Fibroblast of pulmonary artery (primary cell): ENCODE results near the gene TENM4.

Experiments used
- DNase-seq: peaks from one replicate; pipeline ENCODE4 v3.0.0-alpha.2; 2010; ENCODE audit warnings: low read depth
- H3K4me3 ChIP-seq: replicated peaks from 2 replicates; pipeline ENCODE4 v1.5.1; 2011; ENCODE audit warnings: low read depth, mild to moderate bottlenecking, control low read depth, low read length, moderate library complexity
- TF ChIP-seq, protein P1 (sequence below): IDR thresholded peaks from 2 replicates; pipeline ENCODE4 v1.5.1; 2011; ENCODE audit warnings: mild to moderate bottlenecking, control low read depth, low read length, inconsistent platforms; ENCODE audit errors: missing control alignments

TENM4 gene

DNA sequence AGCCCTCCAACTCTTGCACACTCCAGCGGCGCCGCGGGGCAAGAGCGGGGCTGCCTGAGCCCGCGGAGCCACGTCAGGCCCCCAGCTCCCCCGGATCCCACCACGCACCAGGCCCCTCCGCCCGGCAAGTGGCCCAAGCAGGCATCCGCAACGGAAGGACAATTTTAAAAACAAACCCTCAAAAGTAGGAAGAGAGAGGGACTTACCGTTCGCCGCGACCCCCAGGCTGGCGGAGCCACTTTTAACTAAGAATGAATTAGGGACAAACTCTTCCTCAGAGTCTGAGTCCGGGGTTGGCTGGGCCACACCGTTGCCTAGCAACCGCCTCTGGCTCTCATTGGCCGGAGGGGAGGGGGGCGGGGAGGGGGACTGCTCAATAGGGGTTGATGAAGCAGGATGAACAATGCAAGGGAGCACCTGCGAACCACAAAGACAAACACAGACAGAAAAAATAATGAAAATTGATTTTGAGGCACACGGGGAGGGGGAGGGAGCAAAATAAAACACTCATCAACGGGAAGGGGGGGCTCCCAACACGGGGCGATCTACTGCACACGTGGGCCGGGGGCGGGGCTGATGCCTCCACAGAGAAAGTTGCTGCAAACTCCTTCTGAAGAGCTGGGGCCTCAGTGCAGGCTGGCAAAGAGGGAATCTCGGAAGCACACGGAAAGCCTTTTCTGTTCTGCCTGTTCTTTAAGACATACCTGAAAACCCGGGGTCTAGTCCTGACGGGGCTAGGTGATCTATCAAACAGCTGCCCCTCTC, 478.7 kb downstream of the TENM4 start:
- DNase-seq = peak; percentile 28
- TF ChIP-seq, protein P1, sequence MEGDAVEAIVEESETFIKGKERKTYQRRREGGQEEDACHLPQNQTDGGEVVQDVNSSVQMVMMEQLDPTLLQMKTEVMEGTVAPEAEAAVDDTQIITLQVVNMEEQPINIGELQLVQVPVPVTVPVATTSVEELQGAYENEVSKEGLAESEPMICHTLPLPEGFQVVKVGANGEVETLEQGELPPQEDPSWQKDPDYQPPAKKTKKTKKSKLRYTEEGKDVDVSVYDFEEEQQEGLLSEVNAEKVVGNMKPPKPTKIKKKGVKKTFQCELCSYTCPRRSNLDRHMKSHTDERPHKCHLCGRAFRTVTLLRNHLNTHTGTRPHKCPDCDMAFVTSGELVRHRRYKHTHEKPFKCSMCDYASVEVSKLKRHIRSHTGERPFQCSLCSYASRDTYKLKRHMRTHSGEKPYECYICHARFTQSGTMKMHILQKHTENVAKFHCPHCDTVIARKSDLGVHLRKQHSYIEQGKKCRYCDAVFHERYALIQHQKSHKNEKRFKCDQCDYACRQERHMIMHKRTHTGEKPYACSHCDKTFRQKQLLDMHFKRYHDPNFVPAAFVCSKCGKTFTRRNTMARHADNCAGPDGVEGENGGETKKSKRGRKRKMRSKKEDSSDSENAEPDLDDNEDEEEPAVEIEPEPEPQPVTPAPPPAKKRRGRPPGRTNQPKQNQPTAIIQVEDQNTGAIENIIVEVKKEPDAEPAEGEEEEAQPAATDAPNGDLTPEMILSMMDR = no peak
- no peak overlapping the region for H3K4me3 ChIP-seq

GRCh38 chr11:78961247-78961646, 479.6 kb downstream of the TENM4 start:
- TF ChIP-seq, protein P1 = peak; percentile 53
- DNase-seq = peak; percentile 34
- no peak overlapping the region for H3K4me3 ChIP-seq

DNA sequence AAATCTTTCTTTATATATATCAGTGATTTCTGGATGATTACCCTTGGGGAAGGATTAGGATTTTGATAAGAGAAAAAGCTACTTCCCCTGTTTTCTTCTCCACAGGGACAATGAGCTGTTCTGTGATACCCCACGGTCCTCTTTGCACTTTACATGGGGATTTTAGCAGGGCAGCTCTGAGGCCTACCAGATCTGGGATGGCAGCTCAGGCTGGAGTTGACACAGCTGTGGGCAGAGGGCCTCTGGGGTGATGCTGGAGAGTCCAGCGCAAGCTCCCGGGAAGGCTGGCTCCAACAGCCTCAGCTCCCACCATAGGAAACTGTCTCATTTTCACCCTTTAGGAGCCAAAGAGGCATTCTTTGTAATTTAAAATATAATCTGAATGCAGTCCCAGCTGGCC, 482.4 kb downstream of the TENM4 start:
- no peak for DNase-seq

DNA sequence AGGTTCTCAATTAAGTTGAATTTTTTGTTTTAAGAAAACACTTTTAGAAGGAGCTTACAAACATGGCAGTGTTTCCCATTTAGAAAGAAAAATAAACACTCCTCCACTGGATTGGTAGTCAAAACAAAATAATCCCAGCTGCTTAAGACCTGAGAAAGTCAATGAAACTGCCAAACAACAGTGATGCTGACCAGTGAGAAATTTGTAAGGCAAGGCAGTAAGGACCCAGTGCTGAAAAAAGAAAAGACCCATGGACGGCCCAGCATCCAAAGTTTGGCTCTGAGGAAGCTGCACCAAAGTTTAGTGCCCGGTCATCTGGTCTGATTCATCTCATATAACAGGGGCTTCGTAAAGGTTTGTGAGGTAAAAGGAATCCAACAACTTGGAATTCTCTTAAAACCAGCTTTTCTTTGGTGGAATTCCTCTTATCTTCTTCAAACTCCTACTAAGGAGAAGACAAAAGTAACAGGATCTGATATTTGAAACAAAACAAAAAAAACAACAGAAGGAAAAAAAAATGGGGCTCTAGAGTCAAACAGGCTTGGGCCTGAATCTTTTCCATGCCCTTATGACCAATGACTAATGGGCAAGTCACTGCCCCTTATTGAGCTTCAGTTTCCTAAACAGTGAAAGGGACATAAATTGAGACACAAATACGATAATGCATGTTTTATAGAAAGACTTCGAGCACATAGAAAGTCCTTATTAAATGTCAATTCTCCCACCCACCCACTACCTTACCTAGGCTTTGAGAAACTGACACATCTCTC, 483.2 kb downstream of the TENM4 start:
- TF ChIP-seq, protein P1 = no peak
- DNase-seq = peak; percentile 4
- no peak overlapping the region for H3K4me3 ChIP-seq

More for the DNA sequence above, 482.4 kb downstream of the TENM4 start:
- TF ChIP-seq, protein P1 = no peak
- H3K4me3 ChIP-seq = no peak overlapping the region

- H3K4me3 ChIP-seq = no peak overlapping the region
- DNase-seq = no peak
- TF ChIP-seq, protein P1 = no peak
These were observed 486.1 kb downstream of the TENM4 start for GRCh38 chr11:78954696-78955095.

- no peak for DNase-seq
- no peak overlapping the region for H3K4me3 ChIP-seq
- TF ChIP-seq, protein P1 = no peak
These were observed 486.6 kb downstream of the TENM4 start for GRCh38 chr11:78954261-78954660.
